GM19035 (cell line): ENCODE data around the gene PKM.

Experiments
- ATAC-seq: cut with Tn5 transposase; IDR thresholded peaks from one replicate; pipeline ENCODE4 v1.9.1; 2021; ENCODE audit not compliant: unreplicated experiment

Gene PKM

GRCh38 chr15:72236381-72237003 is 5.5 kb upstream of the PKM start:
- ATAC-seq: no peak

GRCh38 chr15:72235298-72235697 is 4.3 kb upstream of the PKM start:
- no peak for ATAC-seq

- ATAC-seq: no peak
These were observed 2.8 kb upstream of the PKM start for GRCh38 chr15:72233769-72234168.

GRCh38 chr15:72231833-72232478 is 966 bp upstream of the PKM start:
- no peak for ATAC-seq

GRCh38 chr15:72230197-72231065 is 559 bp downstream of the PKM start:
- no peak for ATAC-seq

GRCh38 chr15:72229947-72230196 is 1.1 kb downstream of the PKM start:
- no peak for ATAC-seq

GRCh38 chr15:72229076-72229946 is 1.7 kb downstream of the PKM start:
- no peak for ATAC-seq

- ATAC-seq: no peak
These were observed 3.3 kb downstream of the PKM start for GRCh38 chr15:72227720-72228119.

- ATAC-seq: no peak
These were observed 3.8 kb downstream of the PKM start for GRCh38 chr15:72227192-72227586.

GRCh38 chr15:72223278-72223677 is 7.7 kb downstream of the PKM start:
- no peak for ATAC-seq

- no peak for ATAC-seq
These were observed 8.6 kb downstream of the PKM start for GRCh38 chr15:72222393-72222792.

- ATAC-seq: no peak
These were observed 10.3 kb downstream of the PKM start for GRCh38 chr15:72220687-72221086.

GRCh38 chr15:72217216-72217615 is 13.8 kb downstream of the PKM start:
- no peak for ATAC-seq

GRCh38 chr15:72216079-72216478 is 14.9 kb downstream of the PKM start:
- ATAC-seq: no peak

GRCh38 chr15:72207558-72208085 is 23.4 kb downstream of the PKM start:
- ATAC-seq: no peak

- no peak for ATAC-seq
These were observed 24.4 kb downstream of the PKM start for GRCh38 chr15:72206677-72207000.

GRCh38 chr15:72205896-72206676 is 24.9 kb downstream of the PKM start:
- no peak for ATAC-seq

- no peak for ATAC-seq
These were observed 25.7 kb downstream of the PKM start for GRCh38 chr15:72205273-72205672.

- ATAC-seq: no peak
These were observed 27.5 kb downstream of the PKM start for GRCh38 chr15:72203507-72203837.

GRCh38 chr15:72202801-72203506 is 28.0 kb downstream of the PKM start:
- no peak for ATAC-seq
